ENCODE data around the gene EVA1A. TPM values are rescaled to one million over a fixed set of nuclear protein-coding genes. Genes with fewer than 3 reads are reported as not detected.
"Not testable (repeated sequence)": the region's sequence is repeated elsewhere in the genome, so short reads cannot be mapped to it uniquely, and the experiment has no call there.

EVA1A gene
- polyA plus RNA-seq, 3 donors from 2014 or later: not detected

DNA sequence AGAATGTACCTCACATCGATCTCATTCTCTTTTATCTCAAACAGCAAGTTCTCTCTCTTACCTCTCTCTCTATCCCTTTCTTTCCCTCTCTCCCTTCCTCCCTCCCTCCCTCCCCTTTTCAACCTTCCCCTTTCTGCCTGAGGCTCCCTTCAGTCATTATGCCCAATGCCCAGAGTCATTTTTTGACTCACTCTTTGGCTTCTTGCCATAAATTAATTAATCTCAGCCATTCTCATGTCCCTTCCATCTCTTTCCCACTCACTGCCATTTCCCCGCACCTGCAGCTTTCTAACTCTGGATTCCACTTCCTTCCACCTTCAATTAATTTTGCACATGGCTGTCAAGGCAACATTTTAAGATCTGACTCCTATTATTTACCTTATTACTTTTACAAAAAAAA is 60.1 kb downstream of the EVA1A start:
- Mint-ChIP-seq H3K4me3 (no peak overlapping the region), H3K9me3 (peaks cover 0 to 4% (median 0%) of the 10 kb centered on the region in 6 donors), H3K27ac (no peak overlapping the region), H3K4me1 (no peaks in the 10 kb centered on the region), H3K36me3 (no peaks in the 10 kb centered on the region), H3K27me3 (ENCODE audit: low read depth in 3 of 3) (peaks cover 0 to 8% (median 1%) of the 10 kb centered on the region in 3 donors)
- DNase-seq: no peak

DNA sequence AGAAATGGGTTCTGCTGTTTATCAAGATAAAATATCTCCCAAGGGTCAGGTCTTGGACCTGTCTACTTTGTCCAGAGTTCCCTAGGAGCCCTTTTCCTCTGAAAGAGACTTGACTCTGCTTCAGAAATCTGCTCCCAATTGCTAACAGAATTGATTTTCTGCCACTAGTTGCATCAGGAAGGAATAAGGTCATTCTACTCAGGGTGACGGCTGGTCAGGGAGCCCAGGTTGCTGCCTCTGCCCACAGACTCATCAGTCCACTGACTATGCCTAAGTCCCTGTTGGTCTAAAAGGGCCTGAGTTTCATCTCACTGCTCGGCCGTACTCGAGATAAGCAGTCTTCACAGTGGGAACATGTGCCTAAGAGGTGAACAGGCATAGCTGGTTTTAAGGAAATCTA is 61.2 kb downstream of the EVA1A start:
- no peaks in the 10 kb centered on the region for H3K4me1 Mint-ChIP-seq
- no peak overlapping the region for H3K4me3 Mint-ChIP-seq

DNA sequence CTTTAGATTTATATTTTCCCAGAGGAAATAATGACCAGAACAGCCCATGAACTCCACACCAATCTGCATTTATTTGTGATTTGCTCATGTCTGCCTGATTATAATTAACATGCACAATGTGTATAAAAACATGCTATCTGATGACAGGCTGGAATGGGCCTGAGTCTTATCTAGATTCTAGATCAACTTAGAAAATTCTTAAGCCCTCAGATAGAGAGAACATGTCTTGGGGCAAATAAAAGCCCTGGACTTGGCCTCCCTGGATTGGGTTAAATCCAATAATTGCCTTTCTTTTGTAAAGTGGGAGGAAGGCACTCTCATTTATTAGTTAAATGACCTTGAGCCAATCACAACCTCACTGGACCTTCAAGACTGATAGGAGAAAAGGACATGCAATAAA is 61.8 kb downstream of the EVA1A start:
- no peaks in the 10 kb centered on the region for H3K36me3 Mint-ChIP-seq
- no peak for DNase-seq
- H3K4me3 Mint-ChIP-seq: no peak overlapping the region
- H3K27ac Mint-ChIP-seq: no peak overlapping the region
- no peaks in the 10 kb centered on the region for H3K4me1 Mint-ChIP-seq
- peaks cover 0 to 4% (median 0%) of the 10 kb centered on the region in 6 donors for H3K9me3 Mint-ChIP-seq
- H3K27me3 Mint-ChIP-seq (ENCODE audit: low read depth in 3 of 3): peaks cover 1 to 8% (median 2%) of the 10 kb centered on the region in 3 donors

More for the DNA sequence above, 61.2 kb downstream of the EVA1A start:
- no peak for DNase-seq
- Mint-ChIP-seq H3K9me3 (peaks cover 0 to 4% (median 0%) of the 10 kb centered on the region in 6 donors), H3K36me3 (no peaks in the 10 kb centered on the region), H3K27ac (no peak overlapping the region), H3K27me3 (ENCODE audit: low read depth in 3 of 3) (peaks cover 0 to 8% (median 0%) of the 10 kb centered on the region in 3 donors)

DNA sequence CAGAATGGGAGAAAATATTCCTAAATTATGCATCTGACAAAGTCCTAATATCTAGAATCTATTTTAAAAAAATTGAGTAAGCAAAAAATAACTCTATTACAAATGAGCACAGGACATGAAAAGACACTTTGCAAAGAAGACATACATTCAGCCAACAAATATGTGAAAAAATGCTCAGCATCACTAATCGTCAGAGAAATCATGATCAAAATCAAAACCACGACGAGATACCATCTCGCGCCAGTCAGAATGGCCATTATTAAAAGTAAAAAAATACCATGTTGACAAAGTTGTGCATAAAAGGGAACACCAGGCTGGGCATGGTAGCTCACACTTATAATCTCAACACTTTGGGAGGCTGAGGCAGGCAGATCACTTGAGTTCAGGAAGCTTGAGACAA is 63.5 kb downstream of the EVA1A start:
- no peak for DNase-seq
- no peaks in the 10 kb centered on the region for H3K4me1 Mint-ChIP-seq
- no peak overlapping the region for H3K27ac Mint-ChIP-seq
- peaks cover 0 to 2% (median 0%) of the 10 kb centered on the region in 6 donors for H3K9me3 Mint-ChIP-seq
- peaks cover 1 to 5% (median 2%) of the 10 kb centered on the region in 3 donors for H3K27me3 Mint-ChIP-seq (ENCODE audit: low read depth in 3 of 3)
- no peaks in the 10 kb centered on the region for H3K36me3 Mint-ChIP-seq
- H3K4me3 Mint-ChIP-seq: no peak overlapping the region

DNA sequence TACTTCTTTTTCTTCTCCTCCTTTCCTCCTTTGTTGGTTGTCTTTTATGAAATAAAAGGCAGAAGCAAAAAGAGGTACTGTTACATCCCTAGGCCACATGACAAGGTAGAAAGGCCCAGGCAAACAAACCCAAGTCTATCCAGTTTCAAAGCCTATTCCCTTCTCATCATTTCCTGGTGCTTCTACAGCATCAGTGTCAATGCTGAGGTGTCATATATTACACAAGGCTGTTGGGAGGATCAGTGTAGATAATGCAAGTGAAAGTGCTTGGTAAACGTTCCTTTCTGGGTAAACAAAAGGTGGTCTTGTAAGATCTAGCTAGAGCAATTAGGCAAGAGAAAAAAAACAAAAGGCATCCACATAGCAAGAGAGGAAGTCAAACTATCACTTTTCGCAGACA is 64.9 kb downstream of the EVA1A start:
- Mint-ChIP-seq H3K27ac (no peak overlapping the region), H3K4me3 (no peak overlapping the region), H3K27me3 (ENCODE audit: low read depth in 3 of 3) (peaks cover 1 to 5% (median 2%) of the 10 kb centered on the region in 3 donors), H3K36me3 (no peaks in the 10 kb centered on the region), H3K4me1 (no peaks in the 10 kb centered on the region), H3K9me3 (peaks cover 0 to 2% (median 0%) of the 10 kb centered on the region in 6 donors)
- no peak for DNase-seq

DNA sequence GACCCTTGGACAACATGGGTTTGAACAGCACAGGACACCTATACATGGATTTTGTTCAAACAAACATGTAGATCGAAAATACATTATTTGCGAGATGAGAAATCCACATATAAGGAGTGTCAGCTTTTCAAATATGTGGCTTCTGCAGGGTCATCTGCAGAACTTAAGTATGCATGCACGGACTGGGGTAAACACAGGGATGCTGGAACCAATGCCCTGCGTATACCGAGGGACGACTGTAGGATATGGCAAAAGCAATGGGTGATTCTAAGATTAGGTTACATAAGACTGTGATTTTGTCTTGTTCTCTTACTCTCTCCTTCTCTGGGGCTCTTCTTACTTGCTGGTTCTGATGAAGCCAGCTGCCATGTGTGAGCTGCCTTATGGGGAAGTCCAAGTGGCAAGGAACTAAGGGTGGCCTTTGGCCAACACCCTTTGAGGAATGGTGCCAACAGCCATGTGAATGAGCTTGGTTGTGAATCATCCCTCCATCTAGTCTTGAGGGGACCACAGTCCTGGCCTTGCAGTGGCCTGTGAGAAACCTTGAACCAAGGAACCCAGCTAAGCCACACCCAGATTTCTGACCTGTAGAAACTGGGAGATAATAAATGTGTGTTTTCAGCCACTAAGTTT is 66.5 kb downstream of the EVA1A start:
- Mint-ChIP-seq H3K4me3 (no peak overlapping the region), H3K4me1 (no peaks in the 10 kb centered on the region), H3K27me3 (ENCODE audit: low read depth in 3 of 3) (peaks cover 1 to 5% (median 2%) of the 10 kb centered on the region in 3 donors), H3K27ac (no peak overlapping the region), H3K9me3 (peaks cover 0 to 2% (median 0%) of the 10 kb centered on the region in 6 donors), H3K36me3 (no peaks in the 10 kb centered on the region)
- no peak for DNase-seq

DNA sequence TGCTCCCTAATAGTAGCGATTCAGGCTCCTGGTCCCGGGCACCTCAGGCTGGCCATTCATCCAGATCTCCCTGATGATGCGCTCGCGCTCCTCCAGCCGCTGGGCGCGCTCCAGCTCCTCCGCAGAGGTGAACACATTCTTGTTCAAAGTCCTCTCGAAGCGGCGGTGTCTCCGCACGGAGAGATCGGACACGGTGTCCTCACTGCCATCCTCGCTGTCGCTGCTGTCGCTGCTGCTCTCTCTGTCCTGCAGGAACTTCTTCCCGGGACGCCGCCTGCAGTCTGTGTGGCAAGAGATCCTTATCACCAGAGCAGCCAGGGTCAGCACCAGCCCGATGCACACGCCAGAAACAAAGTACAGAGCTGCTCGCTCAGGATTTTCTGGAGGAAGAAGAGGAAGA is 67.5 kb downstream of the EVA1A start:
- Mint-ChIP-seq H3K4me3 (no peak overlapping the region), H3K27ac (no peak overlapping the region), H3K27me3 (ENCODE audit: low read depth in 3 of 3) (peaks cover 1 to 5% (median 2%) of the 10 kb centered on the region in 3 donors), H3K36me3 (no peaks in the 10 kb centered on the region), H3K4me1 (no peaks in the 10 kb centered on the region), H3K9me3 (peaks cover 0 to 2% (median 0%) of the 10 kb centered on the region in 6 donors)
- DNase-seq: no peak

DNA sequence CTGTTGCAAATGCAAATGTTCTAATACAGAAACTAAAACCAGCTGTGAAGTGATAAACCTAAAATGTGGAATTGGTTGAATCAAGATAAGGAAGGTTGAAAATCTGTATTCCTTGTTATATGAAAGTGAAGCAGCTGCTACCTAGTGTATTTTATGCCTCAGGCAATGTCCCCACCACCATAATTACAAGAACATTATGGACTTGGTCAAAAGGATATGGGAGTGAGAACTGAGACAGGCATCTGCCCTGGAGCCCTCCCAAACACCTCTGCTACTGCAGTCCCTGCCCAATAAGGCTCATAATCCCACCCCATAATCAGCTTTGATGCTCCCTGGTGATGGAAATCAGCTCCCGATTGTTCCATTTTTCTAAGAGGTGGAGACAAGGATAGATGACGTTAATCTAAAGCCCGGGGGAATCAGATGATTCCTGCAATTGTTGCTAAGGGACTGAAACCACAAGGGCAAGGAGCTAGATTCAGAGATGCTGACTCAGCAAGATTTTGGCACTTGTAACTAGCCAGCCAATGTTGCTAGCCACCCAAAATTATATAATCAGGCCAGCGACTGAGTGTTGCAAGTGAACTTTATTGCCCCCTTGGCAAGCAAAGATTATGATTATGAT is 69.5 kb downstream of the EVA1A start:
- Mint-ChIP-seq H3K27ac (no peak overlapping the region), H3K9me3 (peaks cover 0 to 2% (median 0%) of the 10 kb centered on the region in 6 donors), H3K27me3 (ENCODE audit: low read depth in 3 of 3) (peaks cover 1 to 4% (median 2%) of the 10 kb centered on the region in 3 donors), H3K4me1 (no peaks in the 10 kb centered on the region), H3K4me3 (no peak overlapping the region), H3K36me3 (no peaks in the 10 kb centered on the region)
- no peak for DNase-seq

DNA sequence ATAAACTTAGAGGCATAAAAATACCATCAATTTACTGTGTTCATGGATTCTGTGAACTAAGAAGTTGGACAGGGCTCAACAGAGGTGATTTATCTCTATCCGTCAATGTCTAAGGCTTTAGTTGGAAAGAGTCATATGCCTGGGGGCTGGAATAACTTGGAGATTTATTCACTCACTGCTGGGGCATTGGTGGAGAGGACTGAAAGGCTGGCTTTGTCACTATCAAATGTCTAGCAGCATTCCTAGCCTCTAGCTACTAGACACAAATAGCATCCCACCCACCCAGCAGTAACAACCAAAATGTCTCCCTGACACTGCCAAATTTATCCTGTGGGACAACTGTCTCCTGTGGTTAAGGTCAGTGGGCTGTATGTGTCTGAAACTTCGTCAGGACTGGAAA is 71.0 kb downstream of the EVA1A start:
- Mint-ChIP-seq H3K4me3 (no peak overlapping the region), H3K27ac (no peak overlapping the region), H3K27me3 (ENCODE audit: low read depth in 3 of 3) (peaks cover 1 to 6% (median 3%) of the 10 kb centered on the region in 3 donors)

DNA sequence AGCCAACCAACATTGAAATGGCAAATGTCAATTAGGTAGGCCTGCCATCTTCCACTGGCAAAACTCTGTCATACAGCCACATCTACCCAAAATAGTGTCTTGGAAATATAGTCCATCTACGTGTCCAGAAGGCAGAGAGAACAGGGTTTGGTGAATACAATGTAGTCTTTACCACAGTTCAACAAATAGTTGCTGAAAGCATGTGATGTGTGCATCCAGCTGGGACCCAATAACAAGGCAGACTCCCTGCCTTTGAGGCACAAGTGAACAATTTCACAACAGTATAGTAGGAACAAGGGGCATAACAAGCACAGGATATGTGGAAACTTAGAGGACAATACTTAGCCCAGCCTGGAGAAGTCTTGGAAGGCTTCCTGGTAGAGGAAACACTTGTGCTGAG is 72.6 kb downstream of the EVA1A start:
- peaks cover 0 to 1% (median 0%) of the 10 kb centered on the region in 6 donors for H3K9me3 Mint-ChIP-seq

More for the DNA sequence above, 71.0 kb downstream of the EVA1A start:
- H3K36me3 Mint-ChIP-seq: no peaks in the 10 kb centered on the region
- H3K9me3 Mint-ChIP-seq: peaks cover 0 to 1% (median 0%) of the 10 kb centered on the region in 6 donors
- H3K4me1 Mint-ChIP-seq: no peaks in the 10 kb centered on the region
- no peak for DNase-seq

DNA sequence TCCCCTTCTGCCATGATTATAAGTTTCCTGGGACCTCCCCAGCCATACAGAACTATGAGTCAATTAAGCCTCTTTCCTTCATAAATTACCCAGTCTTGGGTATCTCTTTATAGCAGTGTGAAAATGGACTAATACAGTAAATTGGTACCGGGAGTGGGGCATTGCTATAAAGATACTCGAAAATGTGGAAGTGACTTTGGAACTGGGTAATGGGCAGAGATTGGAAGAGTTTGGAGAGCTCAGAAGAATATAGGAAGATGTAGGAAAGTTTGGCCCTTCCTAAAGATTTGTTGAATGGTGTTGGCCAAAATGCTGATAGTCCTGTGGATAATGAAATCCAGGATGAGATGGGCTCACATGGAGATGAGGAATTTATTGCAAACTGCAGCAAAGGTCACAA is 74.0 kb downstream of the EVA1A start:
- not testable (repeated sequence) for H3K36me3 Mint-ChIP-seq; H3K27ac Mint-ChIP-seq; DNase-seq; H3K4me3 Mint-ChIP-seq; H3K4me1 Mint-ChIP-seq; H3K9me3 Mint-ChIP-seq; H3K27me3 Mint-ChIP-seq (ENCODE audit: low read depth in 3 of 3)

More for the DNA sequence above, 72.6 kb downstream of the EVA1A start:
- peaks cover 0 to 6% (median 2%) of the 10 kb centered on the region in 3 donors for H3K27me3 Mint-ChIP-seq (ENCODE audit: low read depth in 3 of 3)
- H3K4me1 Mint-ChIP-seq: no peaks in the 10 kb centered on the region
- H3K27ac Mint-ChIP-seq: no peak overlapping the region
- no peaks in the 10 kb centered on the region for H3K36me3 Mint-ChIP-seq
- no peak for DNase-seq
- H3K4me3 Mint-ChIP-seq: no peak overlapping the region

DNA sequence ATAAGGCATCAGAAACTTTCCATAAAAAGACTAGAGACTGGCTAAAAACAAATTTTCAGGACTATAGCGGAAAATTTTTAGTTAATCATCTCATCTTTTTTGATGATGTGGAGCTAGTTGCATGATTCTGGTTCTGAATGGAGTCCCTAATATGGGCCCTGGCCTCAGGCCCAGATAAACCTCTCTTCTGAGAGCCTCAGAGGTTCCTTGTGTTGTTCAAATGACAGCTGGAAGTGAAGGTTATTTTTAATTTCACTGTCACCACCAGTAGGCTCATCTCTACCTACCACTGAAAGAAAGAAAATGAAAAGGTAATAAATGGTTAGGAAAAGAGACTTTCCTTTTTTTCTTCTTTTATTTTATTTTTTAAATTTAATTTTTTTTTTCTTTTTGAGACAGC is 75.9 kb downstream of the EVA1A start:
- Mint-ChIP-seq H3K27me3 (ENCODE audit: low read depth in 3 of 3) (peaks cover 0 to 4% (median 2%) of the 10 kb centered on the region in 3 donors), H3K27ac (no peak overlapping the region), H3K9me3 (peaks cover 0 to 1% (median 0%) of the 10 kb centered on the region in 6 donors), H3K4me1 (no peaks in the 10 kb centered on the region), H3K4me3 (no peak overlapping the region), H3K36me3 (no peaks in the 10 kb centered on the region)
- no peak for DNase-seq

DNA sequence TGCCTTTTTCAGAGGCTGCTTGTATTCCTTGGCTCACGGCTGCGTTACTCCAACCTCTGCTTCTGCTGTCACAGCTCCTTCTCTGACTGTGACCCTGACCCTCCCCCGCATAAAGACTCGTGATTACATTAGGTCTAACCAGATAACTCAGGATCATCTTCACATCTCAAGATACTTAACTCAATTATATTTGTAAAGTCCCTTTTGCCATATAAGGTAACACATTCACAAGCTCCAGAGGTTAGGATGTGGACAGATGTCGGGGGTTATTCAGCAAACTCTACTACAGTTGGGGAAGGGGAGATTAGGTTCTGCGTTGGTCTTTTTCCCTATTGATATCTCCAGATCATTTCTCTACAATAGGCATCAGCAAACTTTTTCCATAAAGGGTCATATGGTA is 76.9 kb downstream of the EVA1A start:
- no peak for DNase-seq
- Mint-ChIP-seq H3K4me3 (no peak overlapping the region), H3K27me3 (ENCODE audit: low read depth in 3 of 3) (peaks cover 0 to 4% (median 2%) of the 10 kb centered on the region in 3 donors), H3K36me3 (no peaks in the 10 kb centered on the region), H3K27ac (no peak overlapping the region), H3K4me1 (no peaks in the 10 kb centered on the region), H3K9me3 (peaks cover 0 to 1% (median 0%) of the 10 kb centered on the region in 6 donors)

DNA sequence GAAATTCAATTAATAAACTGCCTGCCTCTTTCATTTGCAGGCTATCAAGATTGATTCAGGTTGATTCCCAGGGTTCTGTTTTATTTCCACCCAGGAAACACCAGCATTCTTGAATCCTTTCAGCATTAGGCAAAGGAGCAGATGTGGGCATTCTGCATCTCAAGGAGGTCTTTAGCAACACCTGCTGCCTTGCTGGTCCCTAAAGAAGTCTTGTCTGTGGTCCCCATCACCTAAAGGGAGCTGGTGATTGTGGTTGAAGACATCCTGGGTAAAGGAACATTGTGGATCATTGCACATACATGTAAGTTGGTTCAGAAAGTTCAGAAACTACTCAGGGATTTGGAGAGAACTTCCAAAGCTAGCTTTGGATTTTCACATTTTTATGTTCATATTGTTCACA is 78.3 kb downstream of the EVA1A start:
- H3K4me1 Mint-ChIP-seq: no peaks in the 10 kb centered on the region
- peaks cover 0 to 1% (median 0%) of the 10 kb centered on the region in 6 donors for H3K9me3 Mint-ChIP-seq
- H3K36me3 Mint-ChIP-seq: no peaks in the 10 kb centered on the region
- DNase-seq: no peak
- peaks cover 0 to 4% (median 2%) of the 10 kb centered on the region in 3 donors for H3K27me3 Mint-ChIP-seq (ENCODE audit: low read depth in 3 of 3)
- no peak overlapping the region for H3K4me3 Mint-ChIP-seq
- H3K27ac Mint-ChIP-seq: no peak overlapping the region

All from immature natural killer cell (primary cell).